Kidney tubule cell (primary cell): ENCODE results near the gene SORL1-AS1.

Experiments
- DNase-seq: peaks from one replicate; pipeline ENCODE4 v3.0.0-alpha.2; 2018; ENCODE audit warnings: low spot score

SORL1-AS1 gene

GRCh38 chr11:121389651-121390050, 63.1 kb downstream of the SORL1-AS1 start:
- DNase-seq = peak; percentile 18
